Vagina (tissue), 2 donors: Measurements from ENCODE around the gene TSPEAR. TPM values are rescaled to one million over a fixed set of nuclear protein-coding genes. Genes with fewer than 3 reads are reported as not detected.
A peak's percentile ranks its signal among the peaks of the same experiment; 100 is the strongest.
"Not testable (repeated sequence)": the region's sequence is repeated elsewhere in the genome, so short reads cannot be mapped to it uniquely, and the experiment has no call there.

Experiments
- DNase-seq, 2 donors: peaks; one replicate each; pipeline ENCODE4 v3.0.0-alpha.2; 2017; ENCODE audit errors: extremely low spot score in 2 of 2
- H3K27ac ChIP-seq: fragments of 200-600 bp; sonication (generic); one replicate; pipeline ENCODE4 v1.5.1; 2019
- H3K27me3 ChIP-seq: fragments of 200-600 bp; sonication (generic); one replicate; pipeline ENCODE4 v1.5.1; 2019
- H3K36me3 ChIP-seq, 2 donors: fragments of 200-600 bp; sonication (generic); one replicate each; pipeline ENCODE4 v1.5.1; 2017 to 2019
- H3K4me1 ChIP-seq: fragments of 200-600 bp; sonication (generic); one replicate; pipeline ENCODE4 v1.5.1; 2019
- H3K4me3 ChIP-seq, 2 donors: fragments of 200-600 bp; sonication (generic); 1 replicate in 1 of 2; 2 replicates in 1 of 2; pipeline ENCODE4 v1.5.1; 2016 to 2019
- H3K9me3 ChIP-seq: fragments of 200-600 bp; sonication (generic); one replicate; pipeline ENCODE4 v1.5.1; 2019
- POLR2A ChIP-seq, 2 donors: fragments of 450-650 bp; IDR thresholded peaks; one replicate each; pipeline ENCODE4 v1.6.1; 2017; ENCODE audit warnings: antibody characterized with exemption in 2 of 2, mild to moderate bottlenecking in 2 of 2, moderate library complexity in 2 of 2
- POLR2AphosphoS5 ChIP-seq, 2 donors: sonication (generic); formaldehyde crosslinking; IDR thresholded peaks; one replicate each; pipeline ENCODE4 v1.9.0; 2017; ENCODE audit warnings: antibody characterized with exemption in 2 of 2, mild to moderate bottlenecking in 2 of 2, low read depth in 1 of 2; ENCODE audit not compliant: insufficient read depth in 1 of 2
- intact Hi-C: fragments of 100-400 bp; cut with DNase I; formaldehyde crosslinking; loops from one replicate; pipeline ENCODE4 v1.15.1; 2023
- total RNA-seq: library from RNA; depleted of rRNA; stranded (reverse); fragments of >200 nt; gene quantifications from one replicate; pipeline ENCODE4 v1.2.3, GENCODE V29; 2016
- TF ChIP-seq, protein P1 (sequence below), 3 experiments: fragments of 450-650 bp in 2 of 3; fragments of 200-600 bp in 1 of 3; sonication (generic) in 1 of 3; IDR thresholded peaks; one replicate each; pipeline ENCODE4 v1.5.1; 2017 to 2019; ENCODE audit warnings: antibody characterized with exemption in 3 of 3, mild to moderate bottlenecking in 2 of 3, moderate library complexity in 2 of 3

Gene TSPEAR
- total RNA-seq, 1 donor from 2014 or later, result not detected

DNA sequence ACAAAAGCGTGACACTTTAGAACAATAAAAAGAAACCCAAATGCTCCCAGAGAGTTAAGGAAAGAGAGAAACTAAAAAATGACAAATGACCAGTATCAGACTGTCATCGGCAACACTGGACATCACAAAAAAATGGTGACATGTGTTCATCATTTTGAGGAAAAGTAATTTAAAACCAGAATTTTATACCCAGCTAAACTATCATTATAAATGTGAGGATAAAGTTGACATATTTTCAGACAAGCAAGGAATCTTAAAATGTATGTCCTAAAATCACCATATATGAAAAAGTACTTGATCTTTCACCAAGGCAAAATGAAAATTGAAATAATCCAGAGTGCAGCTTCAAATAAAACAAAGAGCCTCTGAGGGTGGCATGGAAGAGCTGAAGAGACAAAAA, 66.5 kb downstream of the TSPEAR start:
- Histone ChIP-seq H3K4me1 (no peaks in the 10 kb centered on the region), H3K27ac (no peak overlapping the region), H3K4me3 (no peak overlapping the region), H3K27me3 (no peaks in the 10 kb centered on the region), H3K9me3 (no peaks in the 10 kb centered on the region), H3K36me3 (no peaks in the 10 kb centered on the region)
- no peak for TF ChIP-seq POLR2A (IDR thresholded peaks at IDR 0.05)
- no peak for TF ChIP-seq POLR2AphosphoS5 (IDR thresholded peaks at IDR 0.05; ENCODE audit: insufficient read depth in 1 of 2, low read depth in 1 of 2)
- TF ChIP-seq, protein P1, sequence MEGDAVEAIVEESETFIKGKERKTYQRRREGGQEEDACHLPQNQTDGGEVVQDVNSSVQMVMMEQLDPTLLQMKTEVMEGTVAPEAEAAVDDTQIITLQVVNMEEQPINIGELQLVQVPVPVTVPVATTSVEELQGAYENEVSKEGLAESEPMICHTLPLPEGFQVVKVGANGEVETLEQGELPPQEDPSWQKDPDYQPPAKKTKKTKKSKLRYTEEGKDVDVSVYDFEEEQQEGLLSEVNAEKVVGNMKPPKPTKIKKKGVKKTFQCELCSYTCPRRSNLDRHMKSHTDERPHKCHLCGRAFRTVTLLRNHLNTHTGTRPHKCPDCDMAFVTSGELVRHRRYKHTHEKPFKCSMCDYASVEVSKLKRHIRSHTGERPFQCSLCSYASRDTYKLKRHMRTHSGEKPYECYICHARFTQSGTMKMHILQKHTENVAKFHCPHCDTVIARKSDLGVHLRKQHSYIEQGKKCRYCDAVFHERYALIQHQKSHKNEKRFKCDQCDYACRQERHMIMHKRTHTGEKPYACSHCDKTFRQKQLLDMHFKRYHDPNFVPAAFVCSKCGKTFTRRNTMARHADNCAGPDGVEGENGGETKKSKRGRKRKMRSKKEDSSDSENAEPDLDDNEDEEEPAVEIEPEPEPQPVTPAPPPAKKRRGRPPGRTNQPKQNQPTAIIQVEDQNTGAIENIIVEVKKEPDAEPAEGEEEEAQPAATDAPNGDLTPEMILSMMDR (IDR thresholded peaks at IDR 0.05), result no peak
- no peak for DNase-seq
- intact Hi-C loops, result no loop called here

DNA sequence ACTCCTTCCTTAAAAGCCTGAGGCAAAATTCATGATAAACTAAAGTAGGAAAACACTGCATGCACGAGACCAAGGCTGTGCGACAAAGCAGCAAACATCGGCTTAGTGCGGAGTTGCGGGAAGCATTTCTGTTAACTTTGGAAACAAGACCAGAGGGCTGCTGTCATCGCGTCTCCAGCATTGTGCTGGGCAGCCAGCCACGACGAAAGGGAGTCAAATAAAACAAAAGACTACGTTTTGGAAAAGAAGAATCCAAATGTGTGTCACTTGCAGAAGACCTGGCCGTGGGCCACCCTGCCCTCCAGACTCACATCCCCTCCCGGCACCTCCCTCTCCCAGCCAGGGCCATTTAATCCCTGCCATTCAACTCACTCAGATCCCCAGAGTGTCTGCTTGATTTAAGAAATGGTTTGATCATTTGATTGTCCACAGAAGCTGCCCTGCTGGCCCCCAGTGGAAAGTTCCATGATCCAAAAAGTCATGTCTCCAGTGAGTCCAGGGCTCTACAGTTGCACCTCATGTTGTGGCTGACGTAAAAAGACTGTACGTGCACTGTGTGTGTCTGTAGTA, 67.5 kb downstream of the TSPEAR start:
- H3K27me3 ChIP-seq, result no peaks in the 10 kb centered on the region
- no peaks in the 10 kb centered on the region for H3K4me1 ChIP-seq
- H3K27ac ChIP-seq, result no peak overlapping the region
- no peaks in the 10 kb centered on the region for H3K36me3 ChIP-seq
- DNase-seq, result no peak
- no peak overlapping the region for H3K4me3 ChIP-seq
- intact Hi-C loops, result no loop called here
- no peaks in the 10 kb centered on the region for H3K9me3 ChIP-seq
- TF ChIP-seq POLR2A (IDR thresholded peaks at IDR 0.05) (no peak), POLR2AphosphoS5 (IDR thresholded peaks at IDR 0.05; ENCODE audit: insufficient read depth in 1 of 2, low read depth in 1 of 2) (no peak)
- TF ChIP-seq, protein P1 (IDR thresholded peaks at IDR 0.05), result no peak

DNA sequence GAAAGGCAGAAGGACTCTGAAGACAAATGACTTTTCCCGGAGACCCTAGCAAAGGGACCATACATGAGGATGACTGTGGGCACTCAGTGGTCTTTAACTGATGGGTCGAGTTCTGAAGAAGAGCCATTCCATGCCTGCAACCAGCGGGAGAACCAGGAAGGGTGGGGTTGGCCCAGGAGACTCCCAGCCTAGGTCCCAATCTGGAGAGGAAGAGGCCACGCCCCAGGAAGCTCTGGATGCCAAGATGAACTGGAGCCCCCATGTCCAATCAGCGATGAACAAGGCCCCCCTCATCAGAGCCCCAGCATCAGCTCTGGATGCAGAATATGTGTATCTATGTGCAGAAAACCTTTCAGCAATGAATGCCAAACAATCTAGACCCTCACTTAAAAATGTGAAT, 70.6 kb downstream of the TSPEAR start:
- peak in 1 of 2 donors; percentile 52 for DNase-seq
- intact Hi-C loops, result no loop called here

DNA sequence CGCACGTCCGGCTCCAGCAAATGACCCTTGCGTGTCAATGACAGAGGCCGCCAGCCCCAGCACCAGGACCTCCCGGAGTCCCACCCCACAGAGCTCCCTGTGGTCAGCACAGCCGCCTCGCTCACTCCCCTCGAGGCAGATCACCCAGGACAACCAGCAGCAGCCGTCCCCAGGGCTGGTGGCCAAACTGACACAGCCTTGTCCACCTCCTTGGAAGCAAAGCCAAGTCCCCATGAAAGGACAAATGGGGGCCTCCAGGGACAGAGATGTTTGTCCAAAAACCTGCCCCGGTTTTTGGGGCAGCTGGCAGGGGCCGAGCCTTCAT, 72.1 kb downstream of the TSPEAR start:
- Histone ChIP-seq H3K9me3 (no peaks in the 10 kb centered on the region), H3K36me3 (no peaks in the 10 kb centered on the region), H3K27ac (no peak overlapping the region), H3K4me3 (no peak overlapping the region), H3K4me1 (no peaks in the 10 kb centered on the region), H3K27me3 (no peaks in the 10 kb centered on the region)
- peak; percentile 34 to 85 for DNase-seq
- intact Hi-C loops, result no loop called here
- TF ChIP-seq POLR2A (IDR thresholded peaks at IDR 0.05), result no peak
- no peak for TF ChIP-seq POLR2AphosphoS5 (IDR thresholded peaks at IDR 0.05; ENCODE audit: insufficient read depth in 1 of 2, low read depth in 1 of 2)
- TF ChIP-seq, protein P1 (IDR thresholded peaks at IDR 0.05), result no peak

More for the DNA sequence above, 70.6 kb downstream of the TSPEAR start:
- Histone ChIP-seq H3K4me3 (no peak overlapping the region), H3K36me3 (no peaks in the 10 kb centered on the region), H3K4me1 (no peaks in the 10 kb centered on the region), H3K9me3 (no peaks in the 10 kb centered on the region), H3K27me3 (no peaks in the 10 kb centered on the region), H3K27ac (no peak overlapping the region)
- TF ChIP-seq POLR2A (IDR thresholded peaks at IDR 0.05), result no peak
- TF ChIP-seq, protein P1 (IDR thresholded peaks at IDR 0.05), result no peak
- TF ChIP-seq POLR2AphosphoS5 (IDR thresholded peaks at IDR 0.05; ENCODE audit: insufficient read depth in 1 of 2, low read depth in 1 of 2), result no peak

DNA sequence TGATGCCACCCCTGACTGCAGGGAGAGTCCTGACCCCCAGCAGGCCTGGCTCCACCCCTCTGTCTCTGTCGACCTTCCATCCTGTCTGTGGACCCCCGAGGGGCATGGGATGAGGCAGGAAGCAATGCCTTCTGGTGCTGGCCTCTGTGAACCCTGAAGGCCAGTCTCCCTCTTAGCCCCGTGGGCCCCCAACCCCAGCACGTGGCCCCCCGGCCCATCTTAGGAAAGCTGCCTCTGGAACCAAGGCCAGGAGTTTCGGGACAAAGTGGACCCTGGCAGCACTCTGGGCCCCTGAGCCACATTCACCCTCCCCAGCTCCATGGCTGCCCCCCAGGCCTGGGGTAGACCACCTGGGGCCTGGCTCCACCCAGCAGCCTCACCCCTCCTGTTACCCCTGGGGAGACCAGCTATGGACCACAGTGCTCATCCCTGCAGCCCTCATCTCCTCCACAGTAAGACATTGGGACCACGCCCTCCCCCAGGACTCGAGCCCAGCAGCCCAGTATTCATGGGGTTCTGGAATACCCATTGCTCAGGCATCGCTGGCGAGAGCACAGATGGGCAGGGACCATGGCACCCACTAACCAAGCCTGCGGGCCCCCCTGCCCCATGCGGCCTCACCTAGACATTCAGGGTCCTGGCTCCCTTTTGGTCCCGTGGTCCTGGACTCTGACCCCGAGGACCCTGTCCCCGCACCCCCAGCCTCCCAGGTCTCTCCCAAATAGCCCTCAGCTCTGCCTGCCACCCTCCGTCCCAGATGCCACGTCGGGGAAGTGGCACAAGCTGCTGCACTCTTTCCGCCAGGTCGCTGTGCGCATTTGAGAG, 72.7 kb downstream of the TSPEAR start:
- H3K27ac ChIP-seq, H3K9me3 ChIP-seq, H3K4me3 ChIP-seq, H3K27me3 ChIP-seq, H3K4me1 ChIP-seq, H3K36me3 ChIP-seq, intact Hi-C loops: not testable (repeated sequence)
- DNase-seq, result peak in 1 of 2 donors; percentile 70

DNA sequence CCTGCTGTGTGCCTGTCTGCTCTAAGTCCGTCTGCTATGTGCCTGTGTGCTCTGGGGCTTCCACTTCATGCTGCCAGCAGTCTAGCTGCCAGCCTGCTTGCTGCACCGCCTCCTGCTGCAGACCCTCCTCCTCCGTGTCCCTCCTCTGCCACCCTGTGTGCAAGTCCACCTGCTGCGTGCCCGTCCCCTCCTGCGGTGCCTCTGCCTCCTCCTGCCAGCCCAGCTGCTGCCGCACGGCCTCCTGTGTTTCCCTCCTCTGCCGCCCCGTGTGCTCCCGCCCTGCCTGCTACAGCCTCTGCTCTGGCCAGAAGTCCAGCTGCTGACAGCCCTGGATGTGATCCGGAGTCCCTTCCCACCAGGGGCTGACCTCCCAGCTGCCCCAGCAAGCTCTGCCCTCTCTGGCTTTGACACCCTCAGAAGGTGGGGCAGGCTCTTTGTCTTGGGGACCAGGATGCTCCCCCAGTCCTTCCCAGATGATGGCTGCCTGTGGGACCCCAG, 73.5 kb downstream of the TSPEAR start:
- intact Hi-C loops, result not testable (repeated sequence)

More for the DNA sequence above, 73.5 kb downstream of the TSPEAR start:
- H3K9me3 ChIP-seq, H3K4me3 ChIP-seq, H3K4me1 ChIP-seq, H3K36me3 ChIP-seq, H3K27me3 ChIP-seq, H3K27ac ChIP-seq: not testable (repeated sequence)
- peak in 1 of 2 donors; percentile 42 for DNase-seq
